Kidney (tissue), 14 donors: ENCODE results near the gene PBX3. TPM values are rescaled to one million over a fixed set of nuclear protein-coding genes. Genes with fewer than 3 reads are reported as not detected.

ENCODE experiments used
- DNase-seq, 5 donors: peaks; one replicate each; pipeline ENCODE4 v3.0.0-alpha.2; 2013 to 2020
- FAIRE-seq: peaks from 2 replicates; lab custom pipeline; 2012; peaks lifted over from hg19 to GRCh38; lab: Jason Lieb, UNC
- H3K27ac ChIP-seq, 2 donors: one replicate each; pipeline ENCODE4 v1.7.0; 2013; ENCODE audit warnings: low read depth in 2 of 2, low read length in 2 of 2, inconsistent platforms in 1 of 2
- H3K27me3 ChIP-seq: one replicate; pipeline ENCODE4 v1.7.1; 2013; ENCODE audit warnings: low read length, inconsistent platforms; ENCODE audit not compliant: control insufficient read depth, insufficient read depth
- H3K36me3 ChIP-seq, 3 donors: one replicate each; pipeline versions ENCODE4 v1.7.0 to v1.7.1; 2013; ENCODE audit warnings: low read length in 3 of 3, control low read depth in 1 of 3, inconsistent platforms in 1 of 3; ENCODE audit not compliant: insufficient read depth in 3 of 3, control insufficient read depth in 2 of 3
- H3K4me1 ChIP-seq, 3 donors: one replicate each; pipeline versions ENCODE4 v1.7.0 to v1.7.1; 2013; ENCODE audit warnings: low read length in 3 of 3, inconsistent platforms in 1 of 3, low read depth in 1 of 3; ENCODE audit not compliant: control insufficient read depth in 2 of 3, insufficient read depth in 2 of 3
- H3K4me3 ChIP-seq, 3 donors: one replicate each; pipeline versions ENCODE4 v1.7.0 to v1.8.1; 2013; ENCODE audit warnings: low read length in 3 of 3, control low read depth in 1 of 3, inconsistent platforms in 1 of 3
- H3K9ac ChIP-seq, 3 donors: one replicate each; pipeline versions ENCODE4 v1.7.0 to v1.7.1; 2013; ENCODE audit warnings: low read length in 3 of 3, control low read depth in 1 of 3, inconsistent platforms in 1 of 3
- H3K9me3 ChIP-seq, 3 donors: one replicate each; pipeline versions ENCODE4 v1.7.0 to v1.7.1; 2013; ENCODE audit warnings: low read length in 3 of 3, control low read depth in 1 of 3, inconsistent platforms in 1 of 3; ENCODE audit not compliant: control insufficient read depth in 2 of 3, insufficient read depth in 1 of 3
- CTCF ChIP-seq: IDR thresholded peaks from 3 replicates; pipeline ENCODE4 v1.5.1; 2012; ENCODE audit warnings: mild to moderate bottlenecking, moderate library complexity, borderline replicate concordance; ENCODE audit not compliant: insufficient read depth; ENCODE audit errors: extremely low read depth
- intact Hi-C: fragments of 100-400 bp; cut with DNase I; formaldehyde crosslinking; loops from one replicate; pipeline ENCODE4 v1.11.1; 2022
- polyA plus RNA-seq: library from polyadenylated mRNA; stranded (reverse); fragments of 350-450 nt; fragmentation: Illumina TruSeq; extraction: RNeasy Lipid Tissue Mini Kit (QIAGEN cat#74804); gene quantifications from one replicate; pipeline ENCODE4 v1.2.3, GENCODE V29; 2014; ENCODE audit warnings: low read depth, low replicate concordance; ENCODE audit not compliant: insufficient read depth
- total RNA-seq: library from RNA; stranded (reverse); fragmentation: NEBNext Ultra II Directional; extraction: Animal tissue kit (Norgen Biotek cat#: 25700); gene quantifications from one replicate; pipeline ENCODE4 v1.2.1, GENCODE V29; 2021
- donor health status: control.
- donor health status: control.
- donor health status: control.
- donor health status: control.
- donor health status: control.
- donor health status: DM: yes; HTN: yes; CAD: no.
- donor health status: Normal renal cell carcinoma (clear cell type).

The PBX3 gene
- total and polyA plus RNA-seq, 2 donors from 2014 or later: 10.2 to 23.6 TPM

- intact Hi-C loops: no loop called here
- Histone ChIP-seq H3K4me1 (peaks cover 0 to 8% (median 4%) of the 10 kb centered on the region in 3 donors), H3K4me3 (no peak overlapping the region), H3K27me3 (no peaks in the 10 kb centered on the region), H3K9me3 (no peaks in the 10 kb centered on the region), H3K36me3 (no peaks in the 10 kb centered on the region), H3K9ac (no peak overlapping the region), H3K27ac (no peak overlapping the region)
- DNase-seq: no peak
- FAIRE-seq: no peak
- TF ChIP-seq CTCF: no peak
These were observed 45.8 kb upstream of the PBX3 start for GRCh38 chr9:125701351-125701750.

DNA sequence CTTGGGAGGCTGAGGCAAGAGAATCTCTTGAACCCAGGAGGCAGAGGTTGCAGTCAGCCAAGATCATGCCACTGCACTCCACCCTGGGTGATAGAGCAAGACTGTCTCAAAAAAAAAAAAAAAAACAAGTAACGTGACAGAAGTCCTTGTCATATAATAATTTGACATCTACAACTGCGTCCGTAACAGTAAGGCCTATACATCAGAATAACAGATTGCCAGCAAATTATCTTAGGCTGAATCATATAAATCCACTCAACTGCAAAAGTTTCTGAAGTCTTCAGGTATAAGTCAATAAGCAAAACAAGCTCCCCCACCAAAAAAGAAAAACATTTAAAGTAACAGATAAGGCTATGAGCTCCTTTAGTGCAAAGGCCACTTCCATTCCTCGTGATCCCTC, 43.5 kb upstream of the PBX3 start:
- H3K4me1 ChIP-seq: peaks cover 0 to 10% (median 8%) of the 10 kb centered on the region in 3 donors
- no peak for FAIRE-seq
- intact Hi-C loops: no loop called here

DNA sequence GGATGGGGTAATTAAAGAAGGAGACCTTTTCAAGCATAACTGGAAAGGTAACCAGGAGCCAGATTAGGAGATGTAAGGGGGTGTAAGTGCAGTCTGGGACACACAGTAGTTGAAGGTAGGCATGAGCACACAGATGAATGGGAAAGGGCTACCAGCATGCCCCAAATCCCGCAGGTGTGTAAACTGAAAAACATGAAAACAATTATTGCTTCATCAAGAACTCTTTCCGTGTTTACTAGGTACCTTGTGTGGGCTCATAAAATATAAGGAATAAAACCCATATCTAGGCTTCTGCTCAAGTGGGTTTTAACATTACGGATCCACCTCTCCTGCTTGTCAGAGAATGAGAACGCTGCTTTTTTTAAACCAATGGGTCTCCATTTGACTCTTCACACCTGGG, 41.3 kb upstream of the PBX3 start:
- Histone ChIP-seq H3K27me3 (no peaks in the 10 kb centered on the region), H3K9ac (peak overlapping the region in 1 of 3 donors; percentile 77), H3K4me3 (peak overlapping the region; percentile 21 to 95 (median 83)), H3K36me3 (no peaks in the 10 kb centered on the region), H3K9me3 (no peaks in the 10 kb centered on the region), H3K4me1 (peaks cover 0 to 10% (median 8%) of the 10 kb centered on the region in 3 donors), H3K27ac (no peak overlapping the region)
- DNase-seq (no peak), FAIRE-seq (no peak)
- intact Hi-C loops: no loop called here
- TF ChIP-seq CTCF: no peak

More for the DNA sequence above, 43.5 kb upstream of the PBX3 start:
- no peak overlapping the region for H3K4me3 ChIP-seq
- no peak overlapping the region for H3K27ac ChIP-seq
- H3K9ac ChIP-seq: no peak overlapping the region
- no peak for DNase-seq
- H3K27me3 ChIP-seq: no peaks in the 10 kb centered on the region
- no peaks in the 10 kb centered on the region for H3K9me3 ChIP-seq
- TF ChIP-seq CTCF: no peak
- H3K36me3 ChIP-seq: no peaks in the 10 kb centered on the region
